MM.1S (cell line): ENCODE results near the gene COL11A1.

Experiments
- DNase-seq: peaks from one replicate; pipeline ENCODE4 v3.0.0-alpha.2; 2015
- H2AFZ ChIP-seq: fragments of 300-600 bp; sonication (generic); 2 replicates; pipeline ENCODE4 v1.6.0; 2016; ENCODE audit warnings: antibody characterized with exemption, low read length
- H3F3A ChIP-seq: fragments of 300-600 bp; sonication (generic); 2 replicates; pipeline ENCODE4 v1.6.1; 2016; ENCODE audit warnings: mild to moderate bottlenecking, antibody characterized with exemption, low read length, moderate library complexity, mixed read lengths; ENCODE audit not compliant: insufficient read depth
- H3K27ac ChIP-seq: fragments of 300-600 bp; sonication (generic); 2 replicates; pipeline ENCODE4 v1.5.1; 2016; ENCODE audit warnings: mild to moderate bottlenecking, low read length
- H3K27me3 ChIP-seq: fragments of 300-600 bp; sonication (generic); replicated peaks from 2 replicates; pipeline ENCODE4 v1.6.0; 2016; ENCODE audit warnings: low read length; ENCODE audit not compliant: insufficient read depth
- H3K36me3 ChIP-seq: fragments of 300-600 bp; sonication (generic); replicated peaks from 2 replicates; pipeline ENCODE4 v1.6.1; 2016; ENCODE audit warnings: mild to moderate bottlenecking, low read length, mixed read lengths; ENCODE audit not compliant: insufficient read depth
- H3K4me1 ChIP-seq: fragments of 300-600 bp; sonication (generic); 2 replicates; pipeline ENCODE4 v1.6.1; 2016; ENCODE audit warnings: low read length, mixed read lengths
- H3K4me2 ChIP-seq: fragments of 300-600 bp; sonication (generic); 2 replicates; pipeline ENCODE4 v1.6.0; 2016; ENCODE audit warnings: low read depth, low read length
- H3K4me3 ChIP-seq: fragments of 300-600 bp; sonication (generic); 2 replicates; pipeline ENCODE4 v1.5.1; 2016; ENCODE audit warnings: low read length, mixed read lengths
- H3K79me2 ChIP-seq: fragments of 300-600 bp; sonication (generic); 2 replicates; pipeline ENCODE4 v1.6.1; 2016; ENCODE audit warnings: mixed run types, low read length, mixed read lengths
- H3K9ac ChIP-seq: fragments of 300-600 bp; sonication (generic); 2 replicates; pipeline ENCODE4 v1.6.1; 2016; ENCODE audit warnings: low read length, mixed read lengths
- H3K9me2 ChIP-seq: fragments of 300-600 bp; sonication (generic); replicated peaks from 2 replicates; pipeline ENCODE4 v1.6.1; 2016; ENCODE audit warnings: mild to moderate bottlenecking, low read length, mixed read lengths; ENCODE audit not compliant: insufficient read depth
- H3K9me3 ChIP-seq: fragments of 300-600 bp; sonication (generic); replicated peaks from 2 replicates; pipeline ENCODE4 v1.6.1; 2016; ENCODE audit warnings: mild to moderate bottlenecking, low read length, mixed read lengths; ENCODE audit not compliant: insufficient read depth
- H4K20me1 ChIP-seq: fragments of 300-600 bp; sonication (generic); 2 replicates; pipeline ENCODE4 v1.6.1; 2016; ENCODE audit warnings: mild to moderate bottlenecking, low read length, moderate library complexity, mixed read lengths; ENCODE audit not compliant: insufficient read depth
- EZH2 ChIP-seq: fragments of 300-600 bp; sonication (generic); optimal IDR thresholded peaks from 2 replicates; pipeline ENCODE3; 2017; ENCODE audit warnings: low read depth, mild to moderate bottlenecking, antibody characterized with exemption, low read length, mixed read lengths
- EZH2phosphoT487 ChIP-seq: fragments of 300-600 bp; sonication (generic); IDR thresholded peaks from 2 replicates; pipeline ENCODE4 v1.6.1; 2018; ENCODE audit warnings: antibody characterized with exemption, low read length
- TF ChIP-seq, protein P1 (sequence below): fragments of 300-600 bp; sonication (generic); IDR thresholded peaks from 2 replicates; pipeline ENCODE4 v1.5.1; 2016; ENCODE audit warnings: antibody characterized with exemption, low read length, mixed read lengths

Gene COL11A1

GRCh38 chr1:102891868-102892625 is 216.3 kb downstream of the COL11A1 start:
- TF ChIP-seq EZH2phosphoT487 = no peak
- TF ChIP-seq, protein P1, sequence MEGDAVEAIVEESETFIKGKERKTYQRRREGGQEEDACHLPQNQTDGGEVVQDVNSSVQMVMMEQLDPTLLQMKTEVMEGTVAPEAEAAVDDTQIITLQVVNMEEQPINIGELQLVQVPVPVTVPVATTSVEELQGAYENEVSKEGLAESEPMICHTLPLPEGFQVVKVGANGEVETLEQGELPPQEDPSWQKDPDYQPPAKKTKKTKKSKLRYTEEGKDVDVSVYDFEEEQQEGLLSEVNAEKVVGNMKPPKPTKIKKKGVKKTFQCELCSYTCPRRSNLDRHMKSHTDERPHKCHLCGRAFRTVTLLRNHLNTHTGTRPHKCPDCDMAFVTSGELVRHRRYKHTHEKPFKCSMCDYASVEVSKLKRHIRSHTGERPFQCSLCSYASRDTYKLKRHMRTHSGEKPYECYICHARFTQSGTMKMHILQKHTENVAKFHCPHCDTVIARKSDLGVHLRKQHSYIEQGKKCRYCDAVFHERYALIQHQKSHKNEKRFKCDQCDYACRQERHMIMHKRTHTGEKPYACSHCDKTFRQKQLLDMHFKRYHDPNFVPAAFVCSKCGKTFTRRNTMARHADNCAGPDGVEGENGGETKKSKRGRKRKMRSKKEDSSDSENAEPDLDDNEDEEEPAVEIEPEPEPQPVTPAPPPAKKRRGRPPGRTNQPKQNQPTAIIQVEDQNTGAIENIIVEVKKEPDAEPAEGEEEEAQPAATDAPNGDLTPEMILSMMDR = no peak
- no peak for TF ChIP-seq EZH2
- no peaks in the 10 kb centered on the region for H4K20me1 ChIP-seq
- H3K9me2 ChIP-seq = no peaks in the 10 kb centered on the region
- H3K9ac ChIP-seq = no peak overlapping the region
- H2AFZ ChIP-seq = no peak overlapping the region
- no peak for DNase-seq
- no peaks in the 10 kb centered on the region for H3K27me3 ChIP-seq
- H3K9me3 ChIP-seq = no peaks in the 10 kb centered on the region
- no peaks in the 10 kb centered on the region for H3K36me3 ChIP-seq
- no peak overlapping the region for H3K4me2 ChIP-seq
- no peaks in the 10 kb centered on the region for H3F3A ChIP-seq
- no peaks in the 10 kb centered on the region for H3K4me1 ChIP-seq
- no peak overlapping the region for H3K27ac ChIP-seq
- no peaks in the 10 kb centered on the region for H3K79me2 ChIP-seq
- H3K4me3 ChIP-seq = no peak overlapping the region

DNA sequence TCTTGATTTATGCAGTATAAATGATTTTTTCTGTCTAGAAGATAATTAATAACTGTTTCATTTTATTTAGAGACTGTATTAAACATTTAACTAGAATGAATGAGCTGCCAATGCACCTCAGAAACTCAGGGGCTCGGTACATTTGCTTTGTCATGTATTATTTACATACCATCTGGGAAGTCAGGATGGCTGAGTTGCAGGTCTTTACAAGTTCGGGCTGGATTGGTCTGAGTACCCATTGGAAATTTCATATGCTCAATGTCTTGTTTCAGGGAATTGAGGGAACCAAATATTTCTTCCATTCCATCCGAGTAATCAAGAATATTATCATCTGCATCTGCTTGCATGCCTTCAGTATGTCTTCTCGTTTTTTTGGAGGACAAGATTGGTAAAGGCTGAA is 221.7 kb downstream of the COL11A1 start:
- H3K9me2 ChIP-seq = no peaks in the 10 kb centered on the region
- no peak for TF ChIP-seq EZH2phosphoT487
- no peak for TF ChIP-seq EZH2
- TF ChIP-seq, protein P1 = no peak
- no peak overlapping the region for H3K4me2 ChIP-seq
- H2AFZ ChIP-seq = no peak overlapping the region
- H3K4me3 ChIP-seq = no peak overlapping the region
- no peaks in the 10 kb centered on the region for H4K20me1 ChIP-seq
- no peak overlapping the region for H3K9ac ChIP-seq
- no peak overlapping the region for H3K27ac ChIP-seq
- no peaks in the 10 kb centered on the region for H3K36me3 ChIP-seq
- no peaks in the 10 kb centered on the region for H3K9me3 ChIP-seq
- DNase-seq = no peak
- H3K79me2 ChIP-seq = no peaks in the 10 kb centered on the region
- H3K4me1 ChIP-seq = no peaks in the 10 kb centered on the region
- H3F3A ChIP-seq = no peaks in the 10 kb centered on the region
- no peaks in the 10 kb centered on the region for H3K27me3 ChIP-seq

DNA sequence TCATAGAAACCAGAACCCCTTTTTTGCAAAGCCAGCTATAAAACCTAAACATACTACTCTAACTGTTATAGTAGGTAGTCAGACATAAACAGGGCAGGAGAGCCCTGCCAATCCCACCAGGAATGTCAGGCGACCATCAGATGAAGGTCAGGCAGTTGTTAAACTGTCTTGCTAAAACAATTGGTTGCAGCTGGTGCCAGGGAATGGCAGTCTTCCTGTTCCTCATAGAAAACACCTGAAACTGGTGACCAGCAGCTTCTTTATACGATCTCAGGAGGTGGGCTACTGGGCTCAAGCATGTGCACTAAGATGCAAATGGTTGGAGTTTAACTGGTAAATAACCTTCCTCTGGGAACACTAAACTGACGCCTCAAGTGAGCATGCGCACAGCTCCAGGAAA is 224.1 kb downstream of the COL11A1 start:
- Histone ChIP-seq H3K9me3 (no peaks in the 10 kb centered on the region), H3K27ac (no peak overlapping the region), H3F3A (no peaks in the 10 kb centered on the region), H3K79me2 (no peaks in the 10 kb centered on the region), H3K9me2 (no peaks in the 10 kb centered on the region), H3K27me3 (no peaks in the 10 kb centered on the region), H3K36me3 (no peaks in the 10 kb centered on the region), H3K9ac (no peak overlapping the region), H4K20me1 (no peaks in the 10 kb centered on the region), H3K4me3 (no peak overlapping the region), H3K4me1 (no peaks in the 10 kb centered on the region), H2AFZ (no peak overlapping the region), H3K4me2 (no peak overlapping the region)
- no peak for DNase-seq
- TF ChIP-seq EZH2 (no peak), EZH2phosphoT487 (no peak)
- TF ChIP-seq, protein P1 = no peak
